Fibroblast of lung (primary cell): Measurements from ENCODE around the gene CARD6. TPM values are rescaled to one million over a fixed set of nuclear protein-coding genes. Genes with fewer than 3 reads are reported as not detected.
"Not testable (repeated sequence)": the region's sequence is repeated elsewhere in the genome, so short reads cannot be mapped to it uniquely, and the experiment has no call there.

Source experiments
- DNase-seq, 2 donors: peaks; one replicate each; pipeline versions ENCODE4 v3.0.0 to v3.0.0-alpha.2; 2010; ENCODE audit warnings: low read depth in 2 of 2
- H2AFZ ChIP-seq: 2 replicates; pipeline ENCODE4 v1.5.1; 2012; ENCODE audit warnings: low read length, control low read depth, inconsistent platforms
- H3K27ac ChIP-seq: 2 replicates; pipeline ENCODE4 v1.5.1; 2011; ENCODE audit warnings: low read length, control low read depth; ENCODE audit not compliant: insufficient read depth
- H3K27me3 ChIP-seq: 2 replicates; pipeline ENCODE4 v1.5.1; 2011; ENCODE audit warnings: mild to moderate bottlenecking, low read length; ENCODE audit not compliant: control insufficient read depth, insufficient read depth
- H3K36me3 ChIP-seq: 2 replicates; pipeline ENCODE4 v1.5.1; 2011; ENCODE audit warnings: low read length; ENCODE audit not compliant: control insufficient read depth, insufficient read depth
- H3K4me1 ChIP-seq: 2 replicates; pipeline ENCODE4 v1.5.1; 2011; ENCODE audit warnings: low read length; ENCODE audit not compliant: control insufficient read depth, insufficient read depth; ENCODE audit errors: extremely low read depth
- H3K4me2 ChIP-seq: 2 replicates; pipeline ENCODE4 v1.5.1; 2011; ENCODE audit warnings: low read length, control low read depth; ENCODE audit not compliant: insufficient read depth; ENCODE audit errors: extremely low read depth
- H3K4me3 ChIP-seq, 4 experiments: fragments of 200-600 bp in 1 of 4; sonication (generic) in 1 of 4; replicated peaks in 1 of 4; 2 replicates each; pipeline ENCODE4 v1.5.1; 2011 to 2016; ENCODE audit warnings: low read length in 4 of 4, low read depth in 3 of 4, mild to moderate bottlenecking in 3 of 4, control low read depth in 2 of 4, inconsistent platforms in 1 of 4, mixed read lengths in 1 of 4; ENCODE audit not compliant: insufficient read depth in 1 of 4; ENCODE audit errors: control extremely low read depth in 1 of 4
- H3K79me2 ChIP-seq: 2 replicates; pipeline ENCODE4 v1.5.1; 2012; ENCODE audit warnings: mild to moderate bottlenecking, low read length, inconsistent platforms; ENCODE audit not compliant: control insufficient read depth, insufficient read depth
- H3K9ac ChIP-seq: 2 replicates; pipeline ENCODE4 v1.5.1; 2011; ENCODE audit warnings: mild to moderate bottlenecking, low read length, control low read depth; ENCODE audit not compliant: insufficient read depth
- H3K9me3 ChIP-seq: 2 replicates; pipeline ENCODE4 v1.5.1; 2012; ENCODE audit warnings: low read depth, low read length; ENCODE audit not compliant: control insufficient read depth, insufficient read depth
- H4K20me1 ChIP-seq: 2 replicates; pipeline ENCODE4 v1.5.1; 2011; ENCODE audit warnings: low read length; ENCODE audit not compliant: control insufficient read depth, insufficient read depth; ENCODE audit errors: extremely low read depth
- CTCF ChIP-seq, 2 donors: IDR thresholded peaks in 1 of 2; conservative IDR thresholded peaks in 1 of 2; 1 replicate in 1 of 2; 2 replicates in 1 of 2; pipeline ENCODE4 v1.5.1; 2011 to 2012; ENCODE audit warnings: low read length in 2 of 2, control low read depth in 1 of 2, inconsistent platforms in 1 of 2, low read depth in 1 of 2, mild to moderate bottlenecking in 1 of 2
- EZH2 ChIP-seq: IDR thresholded peaks from 2 replicates; pipeline ENCODE4 v1.5.1; 2012; ENCODE audit warnings: low read length, control low read depth, mild to moderate bottlenecking; ENCODE audit errors: missing control alignments
- polyA plus RNA-seq, 2 donors: library from polyadenylated mRNA; depleted of rRNA in 1 of 2; stranded (reverse) in 1 of 2; unstranded in 1 of 2; fragments of >200 nt; gene quantifications; 2 replicates each; pipeline ENCODE4 v1.2.1, GENCODE V29; 2011 to 2012; ENCODE audit warnings: missing spikeins in 1 of 2
- total RNA-seq: library from RNA; depleted of rRNA; stranded (reverse); fragments of >200 nt; gene quantifications from 2 replicates; pipeline ENCODE4 v1.2.1, GENCODE V29; 2014

CARD6 gene
- total and polyA plus RNA-seq, 2 donors (not counting 1 experiment from before 2014, with no cell fraction given) = 8.1 to 12.7 TPM

GRCh38 chr5:40823459-40823858, 17.7 kb upstream of the CARD6 start:
- no peaks in the 10 kb centered on the region for H3K4me1 ChIP-seq
- H3K4me3 ChIP-seq = no peak overlapping the region
- no peak overlapping the region for H3K27ac ChIP-seq
- H3K36me3 ChIP-seq = peaks cover 4% of the 10 kb centered on the region
- no peaks in the 10 kb centered on the region for H3K9me3 ChIP-seq
- no peaks in the 10 kb centered on the region for H3K79me2 ChIP-seq
- no peaks in the 10 kb centered on the region for H4K20me1 ChIP-seq
- H3K4me2 ChIP-seq = no peak overlapping the region
- TF ChIP-seq CTCF (conservative IDR thresholded peaks at IDR 0.05 in 1 of 2, IDR thresholded peaks at IDR 0.05 in 1 of 2; ENCODE audit: low read depth in 1 of 2, low read length in 2 of 2) (no peak), EZH2 (no peak)
- H3K27me3 ChIP-seq = no peaks in the 10 kb centered on the region
- H3K9ac ChIP-seq = no peak overlapping the region
- H2AFZ ChIP-seq = no peak overlapping the region
- DNase-seq = no peak

DNA sequence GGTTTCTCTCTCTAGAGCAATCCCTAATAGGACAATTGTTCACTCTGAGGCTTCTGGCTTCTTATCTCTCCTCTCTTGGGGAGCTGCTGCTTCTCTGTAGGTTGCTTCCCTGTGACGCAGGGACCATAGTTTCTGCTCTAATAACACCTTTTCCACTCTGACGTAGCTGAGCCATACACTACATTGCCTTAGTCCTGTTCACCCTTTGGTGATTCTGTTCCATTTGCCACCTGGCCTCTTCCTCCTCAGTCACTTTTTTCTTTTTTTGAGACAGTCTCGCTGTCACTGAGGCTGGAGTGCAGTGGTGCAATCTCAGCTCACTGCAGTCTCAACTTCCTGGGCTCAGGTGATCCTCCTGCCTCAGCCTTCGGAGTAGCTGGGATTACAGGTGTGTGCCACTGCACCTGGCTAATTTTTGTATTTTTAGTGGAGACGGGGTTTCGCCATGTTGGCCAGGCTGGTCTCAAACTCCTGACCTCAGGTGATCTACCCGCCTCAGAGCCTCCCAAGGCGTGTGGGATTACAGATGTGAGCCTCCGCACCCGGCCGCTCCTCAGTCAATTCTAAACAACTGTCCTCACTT, 15.6 kb upstream of the CARD6 start:
- H3K36me3 ChIP-seq = peaks cover 12% of the 10 kb centered on the region
- DNase-seq, H4K20me1 ChIP-seq, H3K9ac ChIP-seq, H2AFZ ChIP-seq, H3K4me2 ChIP-seq, H3K9me3 ChIP-seq, H3K4me3 ChIP-seq, H3K27me3 ChIP-seq, H3K4me1 ChIP-seq, H3K79me2 ChIP-seq, H3K27ac ChIP-seq: not testable (repeated sequence)

DNA sequence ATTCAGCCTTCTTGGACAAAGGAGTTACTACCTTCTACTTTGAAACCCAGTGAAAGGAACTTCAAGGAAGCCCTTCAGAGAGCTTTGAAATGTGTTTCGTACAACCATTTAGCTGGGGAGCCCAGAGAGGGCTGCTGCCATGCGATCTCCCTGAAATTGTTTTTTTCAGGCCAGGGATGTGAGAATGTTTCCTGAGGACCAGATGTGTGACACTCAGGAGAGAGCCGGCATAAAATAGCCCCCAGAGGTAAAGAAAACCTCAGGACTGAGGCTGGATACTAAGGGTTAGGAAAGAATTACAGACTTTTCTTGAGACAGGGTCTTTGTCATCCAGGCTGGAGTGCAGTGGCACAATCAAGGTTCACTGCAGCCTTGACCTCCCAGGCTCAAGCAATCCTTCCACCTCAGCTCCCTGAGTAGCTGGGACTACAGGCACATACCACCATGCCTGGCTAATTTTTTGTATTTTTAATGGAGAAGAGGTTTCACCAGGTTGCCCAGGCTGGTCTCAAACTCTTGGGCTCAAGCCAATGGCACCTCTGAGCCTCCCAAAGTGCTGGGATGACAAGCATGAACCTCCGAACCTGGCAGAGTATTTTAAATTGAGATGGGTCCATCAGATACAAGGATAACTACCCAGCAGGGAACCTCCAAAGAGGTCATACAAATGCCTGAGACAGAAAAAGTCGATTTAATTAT, 14.5 kb upstream of the CARD6 start:
- H3K9me3 ChIP-seq = no peaks in the 10 kb centered on the region
- H3K9ac ChIP-seq = no peak overlapping the region
- no peak overlapping the region for H3K27ac ChIP-seq
- no peak overlapping the region for H2AFZ ChIP-seq
- H3K27me3 ChIP-seq = no peaks in the 10 kb centered on the region
- peaks cover under 1% of the 10 kb centered on the region for H3K4me1 ChIP-seq
- H4K20me1 ChIP-seq = no peaks in the 10 kb centered on the region
- H3K36me3 ChIP-seq = peaks cover 16% of the 10 kb centered on the region
- no peak for DNase-seq
- TF ChIP-seq EZH2 (no peak), CTCF (conservative IDR thresholded peaks at IDR 0.05 in 1 of 2, IDR thresholded peaks at IDR 0.05 in 1 of 2; ENCODE audit: low read depth in 1 of 2, low read length in 2 of 2) (no peak)
- no peak overlapping the region for H3K4me3 ChIP-seq
- H3K4me2 ChIP-seq = no peak overlapping the region
- H3K79me2 ChIP-seq = peaks cover 19% of the 10 kb centered on the region
